PC-3 (cell line): ENCODE measurements around the gene DCDC1.

Experiments
- CTCF ChIP-seq: fragments of 300-600 bp; sonication (generic); conservative IDR thresholded peaks from 2 replicates; pipeline ENCODE4 v1.5.1; 2017; ENCODE audit warnings: antibody characterized with exemption, low read depth, mild to moderate bottlenecking, low read length
- EZH2 ChIP-seq: fragments of 300-600 bp; sonication (generic); IDR thresholded peaks from one replicate; pipeline ENCODE4 v1.6.1; 2017; ENCODE audit warnings: antibody characterized with exemption, mild to moderate bottlenecking, low read length; ENCODE audit not compliant: unreplicated experiment
- EZH2phosphoT487 ChIP-seq: fragments of 300-600 bp; sonication (generic); IDR thresholded peaks from 2 replicates; pipeline ENCODE4 v1.6.1; 2018; ENCODE audit warnings: mild to moderate bottlenecking, antibody characterized with exemption, low read length, borderline replicate concordance

- no peak for TF ChIP-seq CTCF
- no peak for TF ChIP-seq EZH2
- TF ChIP-seq EZH2phosphoT487: no peak
These were observed 550.8 kb downstream of the DCDC1 start for GRCh38 chr11:30818721-30819120.
